GM10248 (cell line): ENCODE data around the gene C20orf202.

Experiments
- CTCF ChIA-PET: fragments of 300-600 bp; sonication (Branson Sonifier 250); formaldehyde crosslinking; extraction: SDS; loops from one replicate; lab custom pipeline; 2021; ENCODE audit warnings: antibody characterized with exemption; lab: Yijun Ruan, JAX
- POLR2A ChIA-PET: fragments of 350-650 bp; sonication (Branson Sonifier 250); formaldehyde crosslinking; extraction: SDS; loops from one replicate; lab custom pipeline; 2020; ENCODE audit warnings: antibody characterized with exemption; lab: Yijun Ruan, JAX
- DNase-seq: peaks from one replicate; pipeline ENCODE4 v3.0.0; 2012; ENCODE audit errors: extremely low spot score
- CTCF ChIP-seq: IDR thresholded peaks from 2 replicates; pipeline ENCODE4 v1.5.1; 2012; ENCODE audit warnings: mild to moderate bottlenecking, low read depth; ENCODE audit errors: extremely low read depth, missing control alignments, control extremely low read depth

Gene C20orf202

GRCh38 chr20:1178623-1179022 lies 24.6 kb upstream of the C20orf202 start:
- no peak for DNase-seq
- POLR2A ChIA-PET: no interaction called here
- CTCF ChIA-PET: interaction anchor here (0.7 to 0.9 kb wide), 2 partner anchors 18 to 222 kb away, joined by 3 read pairs; no protein-coding TSS in a partner anchor
- TF ChIP-seq CTCF: no peak

- POLR2A ChIA-PET: no interaction called here
- CTCF ChIA-PET: interaction anchor here (0.6 to 2.0 kb wide), 3 partner anchors 14 to 210 kb away, joined by 3 to 4 read pairs (median 4); no protein-coding TSS in a partner anchor
- DNase-seq: no peak
Observed at GRCh38 chr20:1180949-1181348, 22.3 kb upstream of the C20orf202 start.

GRCh38 chr20:1182106-1182505 lies 21.1 kb upstream of the C20orf202 start:
- CTCF ChIA-PET: no interaction called here
- POLR2A ChIA-PET: no interaction called here
- no peak for TF ChIP-seq CTCF
- no peak for DNase-seq

More at GRCh38 chr20:1180949-1181348, 22.3 kb upstream of the C20orf202 start:
- no peak for TF ChIP-seq CTCF

- POLR2A ChIA-PET: no interaction called here
- DNase-seq: no peak
- CTCF ChIA-PET: interaction anchor here (1.2 kb wide), 1 partner anchor 226 kb away, joined by 3 read pairs; no protein-coding TSS in a partner anchor
- TF ChIP-seq CTCF: no peak
Observed at GRCh38 chr20:1183153-1183552, 20.1 kb upstream of the C20orf202 start.

GRCh38 chr20:1184260-1184637 lies 19.0 kb upstream of the C20orf202 start:
- no peak for TF ChIP-seq CTCF
- ChIA-PET CTCF (interaction anchor here (0.9 to 2.2 kb wide), 3 partner anchors 8 to 227 kb away, joined by 3 to 9 read pairs (median 3); no protein-coding TSS in a partner anchor), POLR2A (no interaction called here)
- DNase-seq: no peak

- no peak for DNase-seq
- ChIA-PET CTCF (interaction anchor here (0.9 to 2.2 kb wide), 2 partner anchors 9 to 76 kb away, joined by 3 to 9 read pairs; no protein-coding TSS in a partner anchor), POLR2A (no interaction called here)
- TF ChIP-seq CTCF: no peak
Observed at GRCh38 chr20:1184638-1185315, 18.5 kb upstream of the C20orf202 start, which contains the start of gene TMEM74B. TMEM74B (minus strand) TSS chr20:1184981; CDS start chr20:1183801, 1,180 bp downstream.
